K562 (cell line): Measurements from ENCODE around the gene HPS4. TPM values are rescaled to one million over a fixed set of nuclear protein-coding genes. Genes with fewer than 3 reads are reported as not detected.

Experiments
- ATAC-seq: fragments of 200-7000 bp; cut with Tn5 transposase; 3 replicates; pipeline ENCODE4 v1.9.1; 2020; ENCODE audit warnings: moderate library complexity
- BruUV-seq: library from RNA; stranded (reverse); fragments of 400-500 nt; replicated peaks from 2 replicates; lab custom pipeline; 2021; lab: Mats Ljungman, UMichigan
- CTCF ChIA-PET: fragments of 300-600 bp; formaldehyde crosslinking; extraction: SDS; loops from one replicate; lab custom pipeline; 2021; ENCODE audit warnings: low intra/inter-chr PET ratio; lab: Yijun Ruan, JAX
- POLR2A ChIA-PET: fragments of 300-600, 350-650 bp; sonication (Branson Sonifier 250); formaldehyde crosslinking; extraction: SDS; loops from one replicate; lab custom pipeline; 2021; ENCODE audit warnings: antibody characterized with exemption, inconsistent platforms; lab: Yijun Ruan, JAX
- DNase-seq, 4 experiments: peaks; one replicate each; pipeline versions ENCODE4 v3.0.0 to v3.0.0-alpha.2; 2011 to 2018; ENCODE audit warnings: low spot score in 3 of 4, mixed read lengths in 3 of 4; ENCODE audit errors: extremely low read depth in 1 of 4
- FAIRE-seq: peaks from 2 replicates; lab custom pipeline; 2011; peaks lifted over from hg19 to GRCh38; lab: Jason Lieb, UNC
- H2AFZ ChIP-seq: 2 replicates; pipeline ENCODE4 v1.6.0; 2011; ENCODE audit warnings: low read depth, low read length, control low read depth, inconsistent platforms
- H3K27ac ChIP-seq: fragments of 200-600 bp; 3 replicates; pipeline ENCODE4 v1.8.0; 2011; ENCODE audit warnings: low read depth, mild to moderate bottlenecking, control low read depth, inconsistent platforms, low read length, moderate library complexity, mixed read lengths; ENCODE audit errors: extremely low read depth
- H3K27me3 ChIP-seq, 2 experiments: fragments of 300-600 bp in 1 of 2; 2 replicates in 1 of 2; 3 replicates in 1 of 2; pipeline versions ENCODE4 v1.6.0 to v1.8.0; 2011; ENCODE audit warnings: inconsistent platforms in 2 of 2, low read length in 2 of 2, mild to moderate bottlenecking in 1 of 2, mixed read lengths in 1 of 2, moderate library complexity in 1 of 2; ENCODE audit not compliant: control insufficient read depth in 2 of 2, insufficient read depth in 2 of 2
- H3K36me3 ChIP-seq: fragments of 300-600 bp; 3 replicates; pipeline ENCODE4 v1.8.0; 2011; ENCODE audit warnings: mild to moderate bottlenecking, low read length, inconsistent platforms; ENCODE audit not compliant: control insufficient read depth, insufficient read depth
- H3K4me1 ChIP-seq, 2 experiments: fragments of 200-600 bp in 1 of 2; replicated peaks in 1 of 2; 2 replicates in 1 of 2; 3 replicates in 1 of 2; pipeline versions ENCODE4 v1.5.1 to v1.8.0; 2011; ENCODE audit warnings: inconsistent platforms in 2 of 2, low read length in 2 of 2, mild to moderate bottlenecking in 1 of 2, mixed read lengths in 1 of 2, moderate library complexity in 1 of 2; ENCODE audit not compliant: control insufficient read depth in 2 of 2, insufficient read depth in 2 of 2
- H3K4me2 ChIP-seq: 2 replicates; pipeline ENCODE4 v1.6.1; 2011; ENCODE audit warnings: low read length, control low read depth, inconsistent platforms, mixed read lengths; ENCODE audit not compliant: insufficient read depth
- H3K4me3 ChIP-seq: fragments of 200-600 bp; sonication (generic), shearing (Covaris generic); 2 replicates; pipeline ENCODE4 v1.5.1; 2016; ENCODE audit warnings: control low read depth, inconsistent platforms
- H3K79me2 ChIP-seq: fragments of 200-600 bp; 3 replicates; pipeline ENCODE4 v1.8.0; 2011; ENCODE audit warnings: low read length, inconsistent platforms; ENCODE audit not compliant: control insufficient read depth, insufficient read depth
- H3K9ac ChIP-seq, 2 experiments: 2 replicates each; pipeline versions ENCODE4 v1.6.0 to v1.6.1; 2011; ENCODE audit warnings: low read depth in 2 of 2, low read length in 2 of 2, control low read depth in 1 of 2, inconsistent platforms in 1 of 2, mild to moderate bottlenecking in 1 of 2, mixed read lengths in 1 of 2; ENCODE audit not compliant: insufficient read depth in 1 of 2
- H3K9me1 ChIP-seq: one replicate; pipeline ENCODE4 v1.6.0; 2011; ENCODE audit warnings: inconsistent platforms, mild to moderate bottlenecking, low read length, moderate library complexity; ENCODE audit not compliant: control insufficient read depth, insufficient read depth
- H3K9me3 ChIP-seq: replicated peaks from 2 replicates; pipeline ENCODE4 v1.5.1; 2011; ENCODE audit warnings: low read depth, low read length, inconsistent platforms; ENCODE audit not compliant: control insufficient read depth, insufficient read depth
- H4K20me1 ChIP-seq: replicated peaks from 2 replicates; pipeline ENCODE4 v1.6.1; 2011; ENCODE audit warnings: low read length, inconsistent platforms, mixed read lengths; ENCODE audit not compliant: control insufficient read depth, insufficient read depth
- ATF7 ChIP-seq: fragments of 450-650 bp; IDR thresholded peaks from 2 replicates; pipeline ENCODE4 v1.7.1; 2014; ENCODE audit warnings: mild to moderate bottlenecking, moderate library complexity
- EHMT2 ChIP-seq: fragments of 450-650 bp; IDR thresholded peaks from 2 replicates; pipeline ENCODE4 v1.6.1; 2018; ENCODE audit warnings: antibody characterized with exemption
- IFI16 ChIP-seq: fragments of 250-450 bp; sonication (Bioruptor Pico); IDR thresholded peaks from 2 replicates; pipeline ENCODE4 v2.1.2; 2022; ENCODE audit warnings: mild to moderate bottlenecking, inconsistent platforms
- LEF1 ChIP-seq: fragments of 450-650 bp; IDR thresholded peaks from 2 replicates; pipeline ENCODE4 v1.6.1; 2016; ENCODE audit warnings: mild to moderate bottlenecking
- MTA1 ChIP-seq: fragments of 450-650 bp; IDR thresholded peaks from 2 replicates; pipeline ENCODE4 v1.6.1; 2017; ENCODE audit warnings: borderline replicate concordance
- NR2C1 ChIP-seq, 2 experiments: fragments of 450-650 bp; IDR thresholded peaks; 2 replicates each; pipeline ENCODE4 v1.6.1; 2017; ENCODE audit warnings: mild to moderate bottlenecking in 2 of 2, antibody characterized with exemption in 1 of 2, inconsistent platforms in 1 of 2, missing compliant biosample characterization in 1 of 2, missing genetic modification characterization in 1 of 2
- NR3C1 ChIP-seq: sonication (generic); formaldehyde crosslinking; IDR thresholded peaks from 2 replicates; pipeline ENCODE4 v1.8.1; 2022; ENCODE audit warnings: missing genetic modification reagents
- PHF8 ChIP-seq: fragments of 200-600 bp; sonication (generic); IDR thresholded peaks from 2 replicates; pipeline ENCODE4 v1.6.1; 2012; ENCODE audit warnings: mixed run types, mild to moderate bottlenecking, inconsistent platforms, low read length, moderate library complexity, borderline replicate concordance
- RCOR1 ChIP-seq, 2 experiments: IDR thresholded peaks; 2 replicates each; pipeline ENCODE4 v1.6.1; 2012; ENCODE audit warnings: low read depth in 2 of 2, low read length in 2 of 2, borderline replicate concordance in 1 of 2, improper control_type of control experiment in 1 of 2
- ZNF184 ChIP-seq: sonication (generic); formaldehyde crosslinking; IDR thresholded peaks from 2 replicates; pipeline ENCODE4 v1.5.0; 2020; ENCODE audit warnings: missing genetic modification reagents
- ZNF253 ChIP-seq: fragments of 250-450 bp; sonication (Bioruptor Pico); conservative IDR thresholded peaks from 2 replicates; pipeline ENCODE4 v1.6.1; 2021; ENCODE audit warnings: mild to moderate bottlenecking
- ZNF778 ChIP-seq: fragments of 450-650 bp; formaldehyde crosslinking; IDR thresholded peaks from 2 replicates; pipeline ENCODE4 v1.4.0; 2020; ENCODE audit warnings: mild to moderate bottlenecking, moderate library complexity
- WGBS: fragments of 100-300 bp; shearing (Covaris generic); methylation state at CpG from one replicate; pipeline ENCODE4 v1.1.6; 2016; ENCODE audit warnings: low coverage, mixed read lengths; ENCODE audit not compliant: insufficient coverage; ENCODE audit errors: missing lambda C conversion rate; 5-methylcytosine and 5-hydroxymethylcytosine counted together
- in situ Hi-C: fragments of 300-500 bp; cut with MboI; formaldehyde crosslinking; loops from 4 replicates; pipeline ENCODE4 v1.15.0; 2018; ENCODE audit warnings: inconsistent platforms, mixed read lengths
- intact Hi-C: fragments of 100-400 bp; cut with micrococcal nuclease; formaldehyde crosslinking; loops from 2 replicates; pipeline ENCODE4 v1.14.2; 2022
- polyA plus RNA-seq, 8 experiments: library from polyadenylated mRNA; depleted of rRNA in 4 of 8; stranded (reverse) in 5 of 8; unstranded in 3 of 8; fragments of >200 nt; fragmentation: Nextera tagmentation in 2 of 8; fragmentation: Illumina TruSeq in 1 of 8; extraction: Ambion mirVana in 2 of 8; extraction: Trizol in 1 of 8; gene quantifications; 2 replicates each; pipeline versions ENCODE4 v1.2.1 to v1.2.3, GENCODE V29; 2011 to 2014; ENCODE audit warnings: inconsistent platforms in 1 of 8, missing spikeins in 1 of 8
- total RNA-seq, 7 experiments: library from RNA; depleted of rRNA in 6 of 7; stranded (reverse); fragments of >200 nt in 6 of 7; fragmentation: Illumina TruSeq in 2 of 7; extraction: Trizol in 2 of 7; gene quantifications; 2 replicates each; pipeline versions ENCODE4 v1.2.1 to v1.2.3, GENCODE V29; 2011 to 2021; ENCODE audit warnings: low replicate concordance in 1 of 7
- TF ChIP-seq, protein P1 (sequence below): conservative IDR thresholded peaks from 2 replicates; pipeline ENCODE4 v1.6.1; 2011; ENCODE audit warnings: low read depth, mild to moderate bottlenecking, low read length; ENCODE audit not compliant: control insufficient read depth
- TF ChIP-seq, protein P2 (sequence below): fragments of 450-650 bp; IDR thresholded peaks from 2 replicates; pipeline ENCODE4 v1.6.1; 2018; ENCODE audit warnings: mild to moderate bottlenecking, low read depth; ENCODE audit not compliant: partially characterized antibody
- TF ChIP-seq, protein P3 (sequence below): sonication (generic); formaldehyde crosslinking; IDR thresholded peaks from 2 replicates; pipeline ENCODE4 v1.4.0; 2020; ENCODE audit warnings: mild to moderate bottlenecking, missing genetic modification reagents
- TF ChIP-seq, protein P4 (sequence below), 2 experiments: fragments of 250-450 bp in 1 of 2; fragments of 450-650 bp in 1 of 2; sonication (Bioruptor Pico) in 1 of 2; IDR thresholded peaks; 2 replicates each; pipeline versions ENCODE4 v1.6.1 to v1.8.0; 2016 to 2021; ENCODE audit warnings: mild to moderate bottlenecking in 2 of 2, moderate library complexity in 2 of 2, missing compliant biosample characterization in 1 of 2, missing genetic modification characterization in 1 of 2

Gene HPS4
- total and polyA plus RNA-seq, 9 of the 15 experiments (the other 6 are each of a cell fraction or from before 2014, with no cell fraction given) = 12.8 to 29.2 (median 25.3) TPM

DNA sequence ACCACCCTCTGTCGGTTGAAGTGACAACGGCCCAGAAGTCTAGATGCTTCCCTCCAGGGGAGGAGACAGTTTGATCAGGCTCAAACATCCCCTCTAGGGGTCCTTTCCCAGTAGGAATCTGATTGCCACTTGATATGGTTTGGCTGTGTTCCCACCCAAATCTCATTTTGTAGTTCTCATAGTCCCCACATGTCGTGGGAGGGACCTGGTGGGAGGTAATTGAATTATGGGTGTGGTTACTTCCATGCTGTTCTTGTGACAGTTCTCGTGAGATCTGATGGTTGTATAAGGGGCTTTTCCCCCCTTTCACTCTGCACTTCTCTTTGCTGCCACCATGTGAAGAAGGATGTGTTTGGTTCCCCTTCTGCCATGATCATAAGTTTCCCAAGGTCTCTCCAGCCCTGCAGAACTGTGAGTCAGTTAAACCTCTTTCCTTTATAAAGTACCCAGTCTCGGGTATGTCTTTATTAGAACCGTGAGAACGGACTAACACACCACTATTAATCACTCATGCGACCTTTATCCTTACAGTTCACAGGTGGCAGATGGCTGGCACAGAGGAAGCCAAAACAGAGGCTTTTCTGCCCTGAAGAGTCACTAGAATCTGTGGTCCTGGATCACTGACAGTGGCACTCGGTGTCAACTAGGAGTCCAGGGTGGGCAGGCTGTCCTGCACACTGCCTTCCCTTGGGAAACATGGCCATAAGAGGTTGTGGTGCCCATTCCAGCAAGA is 33.0 kb downstream of the HPS4 start:
- H3K79me2 ChIP-seq = no peaks in the 10 kb centered on the region
- WGBS = 56% methylated on average over 8 of the region's 9 CpGs
- H4K20me1 ChIP-seq = no peaks in the 10 kb centered on the region
- intact Hi-C loops (no loop called here), in situ Hi-C loops (no loop called here)
- ATAC-seq = no peak
- TF ChIP-seq LEF1 (no peak), MTA1 (no peak), ZNF184 (CRISPR knock-in tag) (no peak), ZNF778 (no peak), IFI16 (CRISPR knock-in tag) (no peak), ZNF253 (no peak), PHF8 (no peak), RCOR1 (IDR thresholded peaks at IDR 0.05; ENCODE audit: borderline replicate concordance in 1 of 2, low read depth in 2 of 2, low read length in 2 of 2) (no peak), NR3C1 (CRISPR knock-in tag) (no peak), ATF7 (no peak), NR2C1 (IDR thresholded peaks at IDR 0.05) (no peak), NR2C1 (tag; IDR thresholded peaks at IDR 0.05) (no peak), EHMT2 (no peak)
- TF ChIP-seq, protein P1, sequence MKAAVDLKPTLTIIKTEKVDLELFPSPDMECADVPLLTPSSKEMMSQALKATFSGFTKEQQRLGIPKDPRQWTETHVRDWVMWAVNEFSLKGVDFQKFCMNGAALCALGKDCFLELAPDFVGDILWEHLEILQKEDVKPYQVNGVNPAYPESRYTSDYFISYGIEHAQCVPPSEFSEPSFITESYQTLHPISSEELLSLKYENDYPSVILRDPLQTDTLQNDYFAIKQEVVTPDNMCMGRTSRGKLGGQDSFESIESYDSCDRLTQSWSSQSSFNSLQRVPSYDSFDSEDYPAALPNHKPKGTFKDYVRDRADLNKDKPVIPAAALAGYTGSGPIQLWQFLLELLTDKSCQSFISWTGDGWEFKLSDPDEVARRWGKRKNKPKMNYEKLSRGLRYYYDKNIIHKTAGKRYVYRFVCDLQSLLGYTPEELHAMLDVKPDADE = no peak
- TF ChIP-seq, protein P2, sequence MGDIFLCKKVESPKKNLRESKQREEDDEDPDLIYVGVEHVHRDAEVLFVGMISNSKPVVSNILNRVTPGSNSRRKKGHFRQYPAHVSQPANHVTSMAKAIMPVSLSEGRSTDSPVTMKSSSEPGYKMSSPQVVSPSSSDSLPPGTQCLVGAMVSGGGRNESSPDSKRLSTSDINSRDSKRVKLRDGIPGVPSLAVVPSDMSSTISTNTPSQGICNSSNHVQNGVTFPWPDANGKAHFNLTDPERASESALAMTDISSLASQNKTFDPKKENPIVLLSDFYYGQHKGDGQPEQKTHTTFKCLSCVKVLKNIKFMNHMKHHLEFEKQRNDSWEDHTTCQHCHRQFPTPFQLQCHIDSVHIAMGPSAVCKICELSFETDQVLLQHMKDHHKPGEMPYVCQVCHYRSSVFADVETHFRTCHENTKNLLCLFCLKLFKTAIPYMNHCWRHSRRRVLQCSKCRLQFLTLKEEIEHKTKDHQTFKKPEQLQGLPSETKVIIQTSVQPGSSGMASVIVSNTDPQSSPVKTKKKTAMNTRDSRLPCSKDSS = no peak
- TF ChIP-seq, protein P3, sequence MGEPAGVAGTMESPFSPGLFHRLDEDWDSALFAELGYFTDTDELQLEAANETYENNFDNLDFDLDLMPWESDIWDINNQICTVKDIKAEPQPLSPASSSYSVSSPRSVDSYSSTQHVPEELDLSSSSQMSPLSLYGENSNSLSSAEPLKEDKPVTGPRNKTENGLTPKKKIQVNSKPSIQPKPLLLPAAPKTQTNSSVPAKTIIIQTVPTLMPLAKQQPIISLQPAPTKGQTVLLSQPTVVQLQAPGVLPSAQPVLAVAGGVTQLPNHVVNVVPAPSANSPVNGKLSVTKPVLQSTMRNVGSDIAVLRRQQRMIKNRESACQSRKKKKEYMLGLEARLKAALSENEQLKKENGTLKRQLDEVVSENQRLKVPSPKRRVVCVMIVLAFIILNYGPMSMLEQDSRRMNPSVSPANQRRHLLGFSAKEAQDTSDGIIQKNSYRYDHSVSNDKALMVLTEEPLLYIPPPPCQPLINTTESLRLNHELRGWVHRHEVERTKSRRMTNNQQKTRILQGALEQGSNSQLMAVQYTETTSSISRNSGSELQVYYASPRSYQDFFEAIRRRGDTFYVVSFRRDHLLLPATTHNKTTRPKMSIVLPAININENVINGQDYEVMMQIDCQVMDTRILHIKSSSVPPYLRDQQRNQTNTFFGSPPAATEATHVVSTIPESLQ (CRISPR knock-in tag) = no peak
- TF ChIP-seq, protein P4, sequence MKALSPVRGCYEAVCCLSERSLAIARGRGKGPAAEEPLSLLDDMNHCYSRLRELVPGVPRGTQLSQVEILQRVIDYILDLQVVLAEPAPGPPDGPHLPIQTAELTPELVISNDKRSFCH (CRISPR knock-in tag; IDR thresholded peaks at IDR 0.05) = no peak
- TF ChIP-seq, protein P4 (tag; IDR thresholded peaks at IDR 0.05) = no peak
- H3K9me3 ChIP-seq = no peaks in the 10 kb centered on the region
- no peaks in the 10 kb centered on the region for H3K9me1 ChIP-seq
- peaks cover 34% of the 10 kb centered on the region; the same call in 2 of the 3 replicates for H3K36me3 ChIP-seq
- H3K9ac ChIP-seq = no peak overlapping the region
- BruUV-seq = no TSS peak
- ChIA-PET CTCF (no interaction called here), POLR2A (interaction anchor here (0.6 kb wide), 1 partner anchor 81 kb away, joined by 3 read pairs; no protein-coding TSS in a partner anchor)
- H3K4me3 ChIP-seq = no peak overlapping the region
- H3K4me1 ChIP-seq = peaks cover 0 to 3% of the 10 kb centered on the region in 2 experiments; a peak in 3 of 5 replicates
- FAIRE-seq = no peak
- H3K27me3 ChIP-seq = no peaks in the 10 kb centered on the region
- H3K4me2 ChIP-seq = no peak overlapping the region
- DNase-seq = no peak
- H3K27ac ChIP-seq = no peak overlapping the region
- no peak overlapping the region for H2AFZ ChIP-seq
